ENCODE results near the gene SCRT2. TPM values are rescaled to one million over a fixed set of nuclear protein-coding genes. Genes with fewer than 3 reads are reported as not detected.

The SCRT2 gene
- total RNA-seq, 1 experiment from 2014 or later = not detected

DNA sequence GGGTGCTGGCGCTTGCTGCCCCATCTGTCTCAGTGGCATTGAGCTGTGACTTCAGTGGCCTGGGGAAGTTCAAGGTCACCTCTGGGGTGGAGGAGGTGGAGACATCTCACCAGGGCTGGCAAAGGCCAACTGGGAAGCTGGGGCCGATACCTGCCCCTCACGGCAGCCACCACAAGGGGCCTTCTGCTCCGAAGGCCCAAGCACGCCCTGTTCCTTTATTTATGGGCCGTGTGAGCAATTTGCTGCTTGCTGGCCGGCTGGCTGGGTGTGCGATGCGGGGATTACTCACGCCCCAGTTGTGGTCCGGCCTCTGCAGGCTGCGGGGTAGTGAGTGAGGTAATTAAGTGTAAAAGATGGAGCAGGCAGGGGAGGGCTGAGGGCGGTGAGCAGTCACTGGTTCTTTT is 13.2 kb upstream of the SCRT2 start:
- Histone ChIP-seq H3K27ac (ENCODE audit: low read depth, low read length) (no peak overlapping the region), H3K4me2 (ENCODE audit: low read length) (no peak overlapping the region), H3K27me3 (ENCODE audit: insufficient read depth, low read length) (no peaks in the 10 kb centered on the region; the same call in 1 of the 2 replicates), H3K36me3 (ENCODE audit: control insufficient read depth in 1 of 2, insufficient read depth in 2 of 2, low read length in 2 of 2) (no peaks in the 10 kb centered on the region), H3K4me1 (ENCODE audit: control insufficient read depth in 1 of 2, insufficient read depth in 2 of 2, low read length in 2 of 2) (no peaks in the 10 kb centered on the region), H3K4me3 (replicated peaks in 1 of 2; ENCODE audit: low read depth in 1 of 2, low read length in 2 of 2) (no peak overlapping the region), H3K9ac (ENCODE audit: low read length) (no peak overlapping the region), H3K79me2 (ENCODE audit: insufficient read depth, low read length) (no peaks in the 10 kb centered on the region), H4K20me1 (ENCODE audit: insufficient read depth) (no peaks in the 10 kb centered on the region), H2AFZ (ENCODE audit: low read depth, low read length, poor library complexity, severe bottlenecking) (no peak overlapping the region), H3K9me2 (ENCODE audit: insufficient read depth) (no peaks in the 10 kb centered on the region), H3K9me3 (ENCODE audit: control insufficient read depth in 1 of 2, insufficient read depth in 1 of 2, low read depth in 1 of 2, low read length in 2 of 2) (no peaks in the 10 kb centered on the region)
- DNase-seq (ENCODE audit: low read depth, low spot score) = no peak
- no TSS peak for BruUV-seq (replicated peaks)
- ChIA-PET CTCF (no interaction called here), RAD21 (ENCODE audit: low non-redundant PET in 1 of 2, low total read pairs in 2 of 2, uncharacterized antibody in 2 of 2, unreplicated experiment in 2 of 2) (no interaction called here), POLR2A (no interaction called here)
- intact Hi-C loops (cut with micrococcal nuclease) = no loop called here
- ATAC-seq = peak; percentile 54; the same call in 1 of the 2 replicates
- TF ChIP-seq, protein P1, sequence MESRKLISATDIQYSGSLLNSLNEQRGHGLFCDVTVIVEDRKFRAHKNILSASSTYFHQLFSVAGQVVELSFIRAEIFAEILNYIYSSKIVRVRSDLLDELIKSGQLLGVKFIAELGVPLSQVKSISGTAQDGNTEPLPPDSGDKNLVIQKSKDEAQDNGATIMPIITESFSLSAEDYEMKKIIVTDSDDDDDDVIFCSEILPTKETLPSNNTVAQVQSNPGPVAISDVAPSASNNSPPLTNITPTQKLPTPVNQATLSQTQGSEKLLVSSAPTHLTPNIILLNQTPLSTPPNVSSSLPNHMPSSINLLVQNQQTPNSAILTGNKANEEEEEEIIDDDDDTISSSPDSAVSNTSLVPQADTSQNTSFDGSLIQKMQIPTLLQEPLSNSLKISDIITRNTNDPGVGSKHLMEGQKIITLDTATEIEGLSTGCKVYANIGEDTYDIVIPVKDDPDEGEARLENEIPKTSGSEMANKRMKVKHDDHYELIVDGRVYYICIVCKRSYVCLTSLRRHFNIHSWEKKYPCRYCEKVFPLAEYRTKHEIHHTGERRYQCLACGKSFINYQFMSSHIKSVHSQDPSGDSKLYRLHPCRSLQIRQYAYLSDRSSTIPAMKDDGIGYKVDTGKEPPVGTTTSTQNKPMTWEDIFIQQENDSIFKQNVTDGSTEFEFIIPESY (IDR thresholded peaks at IDR 0.05; ENCODE audit: extremely low read depth, insufficient replicate concordance, low read length) = no peak
- TF ChIP-seq ZNF274 (IDR thresholded peaks at IDR 0.05; ENCODE audit: low read depth, low read length) = no peak
- TF ChIP-seq POLR2A (IDR thresholded peaks at IDR 0.05; ENCODE audit: borderline replicate concordance, extremely low read depth, insufficient read depth, insufficient read length) = no peak
- no peak for TF ChIP-seq SP1 (IDR thresholded peaks at IDR 0.05; ENCODE audit: low read depth)
- no peak for TF ChIP-seq CTCF (IDR thresholded peaks at IDR 0.05 in 2 of 3, conservative IDR thresholded peaks at IDR 0.05 in 1 of 3; ENCODE audit: borderline replicate concordance in 1 of 3, insufficient read depth in 1 of 3, low read depth in 2 of 3, low read length in 2 of 3)
- TF ChIP-seq TCF7L2 (IDR thresholded peaks at IDR 0.05; ENCODE audit: borderline replicate concordance, extremely low read depth, insufficient read depth, insufficient read length) = no peak
- no peak for TF ChIP-seq REST (IDR thresholded peaks at IDR 0.05; ENCODE audit: low read depth)
- no peak for TF ChIP-seq SRF (IDR thresholded peaks at IDR 0.05; ENCODE audit: low read depth)
- no peak for TF ChIP-seq EZH2 (IDR thresholded peaks at IDR 0.05)
- TF ChIP-seq SIN3A (IDR thresholded peaks at IDR 0.05; ENCODE audit: low read depth) = no peak

Measured in HCT116 (cell line).